GM19099 (cell line): Measurements from ENCODE around the gene LEP.

Experiments used
- POLR2A ChIP-seq: IDR thresholded peaks from 3 replicates; pipeline ENCODE4 v1.6.1; 2011; ENCODE audit warnings: low read depth; ENCODE audit not compliant: insufficient read length; ENCODE audit errors: extremely low read depth

LEP gene

GRCh38 chr7:128240696-128241386, at the start of gene LEP:
Gene LEP (plus strand): TSS chr7:128241278. CDS start chr7:128252019, 10,741 bp downstream.
- TF ChIP-seq POLR2A: no peak

GRCh38 chr7:128192497-128193142, 48.5 kb upstream of the LEP start:
- TF ChIP-seq POLR2A: no peak

- TF ChIP-seq POLR2A: no peak
Measured at GRCh38 chr7:128194533-128195282, 46.4 kb upstream of the LEP start.

GRCh38 chr7:128197589-128197988, 43.5 kb upstream of the LEP start:
- no peak for TF ChIP-seq POLR2A

- no peak for TF ChIP-seq POLR2A
Measured at GRCh38 chr7:128197989-128198580, 43.0 kb upstream of the LEP start.

- TF ChIP-seq POLR2A: no peak
Measured at GRCh38 chr7:128200376-128200775, 40.7 kb upstream of the LEP start.

GRCh38 chr7:128201067-128201689, 39.9 kb upstream of the LEP start:
- no peak for TF ChIP-seq POLR2A

GRCh38 chr7:128201690-128202085, 39.4 kb upstream of the LEP start:
- TF ChIP-seq POLR2A: no peak

- TF ChIP-seq POLR2A: no peak
Measured at GRCh38 chr7:128202287-128202957, 38.7 kb upstream of the LEP start.

- TF ChIP-seq POLR2A: no peak
Measured at GRCh38 chr7:128203047-128203491, 38.0 kb upstream of the LEP start.

- TF ChIP-seq POLR2A: no peak
Measured at GRCh38 chr7:128203710-128204214, 37.3 kb upstream of the LEP start.

GRCh38 chr7:128204455-128204854, 36.6 kb upstream of the LEP start:
- no peak for TF ChIP-seq POLR2A

- no peak for TF ChIP-seq POLR2A
Measured at GRCh38 chr7:128205068-128205467, 36.0 kb upstream of the LEP start.

- TF ChIP-seq POLR2A: no peak
Measured at GRCh38 chr7:128206017-128206746, 34.9 kb upstream of the LEP start.
